SKM-1 (cell line): ENCODE measurements around the gene GSTM3.
"Not testable (repeated sequence)": the region's sequence is repeated elsewhere in the genome, so short reads cannot be mapped to it uniquely, and the experiment has no call there.

Source experiments
- DNase-seq: peaks from one replicate; lab custom pipeline; 2025; ENCODE audit not compliant: unreplicated experiment; lab: John Stamatoyannopoulos, UW

Gene GSTM3

DNA sequence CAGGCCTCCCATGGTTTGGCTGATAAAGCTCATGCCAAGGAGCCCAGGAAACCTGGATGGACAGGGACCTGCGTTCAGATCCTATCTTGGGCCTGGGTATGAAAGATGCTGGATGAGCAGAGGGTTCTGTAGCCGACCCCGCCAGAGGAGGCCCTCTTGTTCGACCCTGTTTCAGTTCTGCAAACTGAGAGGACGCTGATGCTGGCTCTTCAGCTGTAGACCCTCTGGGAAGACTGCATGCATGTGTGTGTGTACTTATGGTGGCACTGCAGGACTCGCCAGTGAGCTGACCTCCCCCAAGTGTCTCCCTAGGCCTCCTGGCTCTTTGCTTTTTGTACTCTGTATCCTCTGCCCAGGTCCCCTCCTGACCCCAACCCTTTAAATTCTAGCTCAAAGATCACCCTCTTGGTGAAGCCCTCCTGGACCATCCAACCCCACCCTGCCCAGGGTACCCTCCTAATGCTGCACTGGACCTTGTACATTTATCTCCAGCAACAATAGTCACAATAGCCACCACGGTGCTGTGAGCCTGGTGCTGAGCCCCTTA is 21.3 kb upstream of the GSTM3 start:
- no peak for DNase-seq

DNA sequence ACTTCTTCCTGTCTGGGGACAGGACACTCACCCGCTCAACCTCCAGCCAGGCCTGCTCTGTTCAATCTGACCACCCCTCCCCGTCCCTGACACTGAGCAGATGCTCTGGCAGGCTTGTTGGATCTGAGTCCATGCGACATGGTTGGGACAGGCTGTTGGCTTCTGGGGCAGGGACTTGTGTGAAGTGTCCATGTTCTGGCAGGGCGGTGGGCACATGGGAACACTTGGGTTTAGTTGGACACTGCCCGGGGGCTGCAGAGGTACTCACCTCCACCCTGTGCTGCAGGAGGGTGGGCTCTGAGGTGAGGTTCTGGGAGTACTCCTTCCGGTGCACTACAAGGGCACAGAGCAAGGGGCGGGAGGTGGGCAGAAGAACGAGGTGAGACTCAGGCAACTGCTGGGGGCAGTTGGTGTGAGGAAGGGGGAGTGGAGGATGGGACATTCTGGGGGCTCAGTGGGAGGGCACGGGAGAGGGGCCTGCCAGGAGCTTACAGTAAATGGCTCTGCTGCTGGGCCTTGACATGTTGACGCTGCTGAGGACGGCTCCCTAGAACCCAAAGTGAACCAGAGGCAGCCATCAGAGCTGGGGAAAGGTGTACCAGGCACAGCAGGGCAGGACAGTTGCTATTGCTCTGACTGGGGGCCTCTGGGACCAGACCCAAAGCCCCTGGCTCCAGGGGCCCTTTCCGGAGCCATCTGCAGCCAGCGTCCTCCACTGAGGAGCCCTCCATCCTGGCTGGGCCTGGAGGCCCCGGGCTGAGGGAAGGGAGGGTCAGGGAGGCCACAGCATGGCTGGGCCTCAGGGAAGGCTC is 20.6 kb upstream of the GSTM3 start:
- DNase-seq, result no peak

DNA sequence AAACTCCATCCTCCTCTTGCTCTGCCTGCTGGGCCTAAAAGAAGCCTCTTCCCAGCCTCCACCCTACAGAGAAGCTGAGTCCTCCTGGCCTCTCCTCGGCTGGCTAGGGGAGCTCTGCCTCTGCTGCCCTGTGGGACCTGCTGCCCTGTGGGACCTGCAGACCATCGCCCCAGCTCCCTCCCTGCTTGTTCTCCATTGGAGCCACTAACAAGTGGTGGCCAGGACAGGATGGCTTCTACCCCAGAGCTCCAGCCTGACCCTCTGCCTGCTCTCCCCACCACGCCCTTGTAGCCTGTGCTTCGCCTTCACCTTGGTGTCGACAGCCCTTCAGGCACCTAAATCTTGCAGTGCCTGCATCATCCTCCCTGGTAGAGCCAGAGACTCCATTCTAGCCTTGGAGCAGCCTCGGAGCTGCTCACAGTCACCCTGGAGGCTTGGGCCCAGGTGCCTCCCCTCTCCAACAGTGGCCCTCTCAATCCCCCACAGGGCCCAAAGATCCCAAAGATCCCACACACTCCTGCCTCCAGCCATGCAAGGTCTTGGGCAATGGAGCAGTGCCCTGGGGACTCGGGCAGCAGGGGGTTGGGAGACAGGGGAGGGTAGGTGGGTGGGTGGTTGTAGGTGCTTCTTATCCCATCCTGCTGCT is 19.9 kb upstream of the GSTM3 start:
- DNase-seq, result no peak

DNA sequence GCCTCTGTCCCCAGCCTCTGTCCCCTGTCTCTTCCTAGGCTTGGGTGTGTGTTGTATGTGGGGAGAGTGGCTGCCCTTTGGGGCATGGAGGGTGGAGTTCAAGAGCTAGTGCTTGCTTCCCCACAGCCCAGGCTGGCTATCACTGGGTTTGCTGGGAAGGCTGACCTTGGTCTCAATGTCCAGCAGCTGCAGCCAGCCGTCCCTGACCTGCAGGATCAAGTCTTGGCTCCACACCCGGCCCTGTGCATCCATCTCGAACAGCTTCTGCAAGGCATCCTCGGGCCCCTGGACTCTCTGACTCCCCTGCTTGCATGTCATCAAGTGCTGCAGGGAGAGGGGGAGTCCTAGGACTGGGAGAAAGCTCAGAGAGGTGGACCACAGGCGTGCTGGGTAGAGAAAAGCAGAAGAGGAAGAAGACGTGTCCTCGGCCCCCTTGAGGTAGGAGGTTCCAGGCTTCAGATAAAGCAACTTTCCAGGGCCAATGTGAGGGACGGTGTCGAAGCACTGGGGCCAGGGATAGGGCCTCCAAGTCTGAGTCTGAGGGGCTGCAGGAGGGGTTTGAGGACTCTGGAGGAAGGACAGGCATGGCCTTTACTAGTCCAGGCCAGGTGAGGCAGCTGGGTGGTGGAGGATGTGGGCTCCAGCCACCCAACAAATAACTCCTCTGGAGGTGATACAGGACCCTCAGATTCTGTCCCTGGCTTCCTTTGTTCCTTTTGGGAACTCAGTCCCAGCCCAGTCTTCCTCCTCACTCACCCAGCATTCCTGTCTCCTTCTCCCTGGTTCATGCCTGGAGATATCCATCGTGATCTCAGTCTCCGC is 18.9 kb upstream of the GSTM3 start:
- peak; percentile 37 for DNase-seq

DNA sequence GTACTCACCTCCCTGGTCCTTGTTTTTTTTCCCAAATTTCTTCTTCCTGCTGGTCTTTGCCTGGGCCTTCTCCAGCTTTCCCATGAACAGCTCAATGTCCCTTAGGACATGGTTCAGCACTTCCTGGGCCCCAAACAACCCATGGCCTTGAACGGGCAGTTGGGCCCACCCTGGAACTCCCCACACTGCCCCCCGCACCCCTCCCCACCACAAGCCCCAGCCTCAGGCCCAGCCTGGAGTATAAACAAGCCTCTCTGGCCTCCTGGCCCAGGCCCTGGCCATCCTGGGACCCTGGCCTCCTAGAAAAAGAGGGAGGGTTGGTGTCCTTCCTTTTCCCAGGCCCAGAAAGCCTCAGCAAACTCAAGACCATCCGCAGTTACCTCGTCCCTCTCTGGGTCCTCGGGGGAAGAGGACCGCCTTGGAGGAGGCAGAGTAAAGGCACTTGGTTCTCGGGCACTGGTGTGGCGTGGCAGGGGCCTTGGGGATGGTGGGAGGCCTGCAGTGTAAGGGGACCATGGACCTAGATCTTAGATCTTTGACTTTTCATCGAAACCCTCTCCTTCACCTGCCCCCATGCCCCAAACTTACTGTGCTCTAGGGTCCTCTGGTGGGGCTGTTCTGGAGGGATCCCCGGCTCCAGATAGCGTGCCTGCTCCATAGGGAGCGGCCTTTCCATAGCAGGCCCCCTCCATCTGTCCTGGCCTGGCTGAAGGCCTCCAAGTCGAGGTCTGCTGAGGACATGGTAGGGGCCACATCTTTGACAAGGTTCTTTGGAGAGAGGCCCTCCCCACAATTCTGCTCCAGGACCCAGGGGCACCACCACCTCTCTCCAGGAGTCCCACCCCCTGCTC is 17.3 kb upstream of the GSTM3 start:
- DNase-seq, result no peak

DNA sequence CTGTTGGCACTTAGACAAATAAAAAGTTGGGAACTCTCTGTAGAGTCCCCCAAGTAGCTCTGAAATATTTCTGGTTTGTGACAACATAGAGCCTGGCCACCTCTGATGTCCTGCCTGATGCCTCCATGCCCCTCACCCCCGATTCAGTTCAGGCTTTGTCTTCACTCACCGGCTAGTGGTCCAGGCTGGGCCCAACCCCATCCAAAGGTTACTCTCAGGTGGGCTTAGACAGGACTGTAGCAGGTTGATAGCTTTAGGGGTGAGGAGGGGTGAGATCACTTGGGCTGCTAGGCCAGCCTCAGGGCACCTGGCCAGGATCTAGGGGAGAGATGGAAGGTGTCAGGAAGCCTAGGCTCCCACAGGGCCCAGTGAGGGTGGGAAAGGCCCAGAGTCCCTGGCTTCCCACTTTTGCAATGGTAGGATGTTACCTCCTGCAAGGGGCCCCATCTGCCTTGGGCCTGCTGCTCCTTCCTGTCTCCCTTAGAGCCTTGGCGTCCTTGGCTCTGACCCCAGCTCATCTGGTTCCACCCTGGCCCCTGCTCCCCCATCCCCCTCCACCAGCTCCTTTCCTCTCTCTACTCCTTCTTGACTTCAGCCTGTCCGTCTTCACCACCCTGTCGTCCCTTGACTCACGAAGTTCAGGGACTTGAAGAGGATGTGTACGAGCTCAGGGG is 16.1 kb upstream of the GSTM3 start:
- no peak for DNase-seq

DNA sequence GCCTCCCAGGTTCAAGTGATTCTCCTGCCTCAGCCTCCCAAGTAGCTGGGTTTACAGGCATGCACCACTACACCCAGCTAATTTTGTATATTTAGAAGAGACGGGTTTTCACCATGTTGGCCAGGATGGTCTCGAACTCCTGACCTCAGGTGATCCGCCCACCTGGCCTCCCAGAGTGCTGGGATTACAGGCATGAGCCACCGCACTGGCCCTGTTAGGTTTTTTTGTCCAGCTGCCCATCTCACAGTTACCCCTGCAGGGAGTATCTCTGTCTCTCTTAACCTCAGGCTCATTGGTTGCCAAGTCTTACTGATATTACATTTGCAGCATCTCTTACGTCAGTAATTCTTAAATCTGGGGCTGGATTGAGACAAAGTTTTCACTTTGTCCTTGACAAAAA is 15.5 kb upstream of the GSTM3 start:
- DNase-seq, result not testable (repeated sequence)

DNA sequence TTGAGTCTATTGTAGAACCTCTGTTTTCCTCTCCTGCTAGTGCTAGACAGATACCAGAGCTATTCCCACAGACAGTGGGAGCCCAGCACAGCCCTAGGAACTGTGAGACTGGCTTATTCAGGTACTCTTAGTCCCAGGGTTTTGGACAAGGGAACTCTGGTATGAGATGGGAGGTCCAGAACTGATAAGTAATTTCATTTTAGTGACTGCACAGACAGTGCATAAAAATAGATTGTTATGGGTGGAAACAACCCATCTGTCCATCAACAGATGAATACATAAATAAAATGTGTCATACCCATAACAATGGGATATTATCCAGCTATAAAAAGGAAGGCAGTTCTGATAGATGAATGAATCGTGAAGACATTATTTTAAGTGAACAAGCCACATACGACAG is 13.9 kb upstream of the GSTM3 start:
- DNase-seq, result no peak

DNA sequence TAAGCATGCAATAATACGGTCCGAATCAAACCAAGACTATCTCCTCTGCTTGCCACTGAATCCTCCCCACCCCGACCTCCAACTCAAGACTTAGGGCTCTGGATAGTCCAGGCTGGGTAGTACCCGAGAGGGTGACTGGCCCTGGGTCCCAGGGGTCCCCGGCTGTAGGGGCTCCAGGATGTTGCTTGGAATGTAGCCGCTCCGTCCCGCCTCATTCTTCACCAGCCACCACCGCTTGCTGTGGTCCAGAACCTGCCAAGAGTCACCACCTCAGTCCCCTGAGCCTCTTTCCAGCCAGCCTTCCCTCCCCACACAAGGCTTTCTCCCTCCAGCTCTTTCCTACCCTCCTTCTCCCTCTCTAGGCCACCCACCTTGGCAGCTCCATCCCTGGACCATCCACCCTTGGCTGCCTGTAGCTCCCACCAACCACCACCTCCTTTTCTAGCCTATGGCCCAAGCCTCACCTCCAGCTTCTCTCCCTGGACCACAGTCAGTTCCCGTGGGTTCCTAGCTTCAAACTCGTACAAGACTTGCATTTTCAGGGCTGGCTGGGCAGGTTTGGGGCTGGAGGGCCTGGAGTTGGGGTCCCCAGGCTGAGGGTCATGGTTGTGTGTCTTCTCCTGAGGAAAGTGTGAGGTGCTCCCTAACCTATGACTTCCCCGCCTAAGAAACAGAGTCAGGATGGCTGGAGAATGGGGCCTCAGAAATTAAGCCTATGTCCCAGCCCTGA is 10.9 kb upstream of the GSTM3 start:
- no peak for DNase-seq

DNA sequence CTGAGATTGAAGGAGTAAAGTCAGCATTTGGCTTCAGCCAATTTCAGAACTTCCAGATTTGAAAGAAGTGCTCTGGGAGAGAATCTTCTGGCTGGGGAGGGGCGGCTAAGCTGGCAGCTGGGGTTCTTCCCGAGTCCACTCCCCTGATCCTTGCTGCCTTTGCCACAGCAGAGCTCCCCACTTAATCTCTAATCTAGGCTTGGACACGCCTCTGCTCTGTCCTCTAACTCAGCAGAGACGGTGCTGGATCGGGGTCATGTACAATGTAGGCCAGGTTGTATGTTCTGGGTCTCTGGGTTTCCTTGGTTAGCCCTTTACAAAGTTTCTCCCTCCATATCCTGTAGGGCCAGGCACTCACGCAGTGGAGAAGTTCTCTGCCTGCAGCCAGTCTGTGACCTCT is 10.1 kb upstream of the GSTM3 start:
- no peak for DNase-seq

DNA sequence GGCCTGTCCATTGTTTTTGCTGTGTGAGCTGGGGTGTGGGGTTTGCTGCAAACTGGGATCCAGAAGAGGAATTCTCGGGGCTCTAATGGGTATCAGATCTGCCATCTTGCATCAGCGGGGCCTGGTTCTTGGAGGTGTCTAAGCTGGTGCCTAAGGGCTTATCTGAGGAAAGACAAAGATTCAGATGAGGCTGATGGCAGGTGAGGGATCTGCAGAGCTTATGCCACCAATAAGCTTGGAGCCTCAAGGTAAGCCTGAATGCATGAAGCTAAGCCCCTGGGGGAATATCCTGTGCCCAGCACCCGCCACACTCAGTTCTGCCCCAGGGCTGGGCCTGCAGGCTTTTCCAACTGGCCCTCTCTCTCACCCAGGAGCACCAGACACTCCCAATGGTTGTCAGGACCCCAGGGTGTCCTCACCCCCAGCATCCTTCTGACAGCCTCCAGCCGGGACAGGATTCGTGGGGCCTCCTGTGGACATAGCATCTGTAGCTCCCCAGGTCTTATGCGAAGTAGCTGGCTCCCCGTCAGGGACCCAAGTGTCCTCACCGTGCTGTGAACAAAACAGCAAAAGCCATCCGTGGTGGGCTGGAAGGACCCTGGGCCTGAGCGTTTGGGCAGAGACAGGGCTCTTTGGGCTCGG is 9.5 kb upstream of the GSTM3 start:
- DNase-seq, result no peak

DNA sequence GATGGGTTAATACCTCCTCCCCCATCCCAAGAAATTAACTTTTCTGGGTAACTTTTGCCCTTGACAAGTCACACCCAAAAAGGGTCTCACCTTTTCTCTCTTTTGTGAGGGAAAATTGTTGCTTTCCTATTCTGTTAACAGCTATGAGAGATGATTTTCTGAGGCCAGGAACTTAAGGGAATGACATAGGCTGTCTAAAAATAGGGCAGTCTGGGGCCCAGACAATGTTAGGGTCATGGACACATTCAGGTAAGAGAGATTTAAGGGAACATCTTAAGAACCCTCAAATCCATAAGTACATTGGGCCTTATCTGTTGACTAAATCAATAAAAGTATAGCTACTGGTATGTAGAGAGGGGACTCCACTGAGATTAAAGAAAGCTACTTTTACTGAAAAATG is 8.4 kb upstream of the GSTM3 start:
- no peak for DNase-seq

DNA sequence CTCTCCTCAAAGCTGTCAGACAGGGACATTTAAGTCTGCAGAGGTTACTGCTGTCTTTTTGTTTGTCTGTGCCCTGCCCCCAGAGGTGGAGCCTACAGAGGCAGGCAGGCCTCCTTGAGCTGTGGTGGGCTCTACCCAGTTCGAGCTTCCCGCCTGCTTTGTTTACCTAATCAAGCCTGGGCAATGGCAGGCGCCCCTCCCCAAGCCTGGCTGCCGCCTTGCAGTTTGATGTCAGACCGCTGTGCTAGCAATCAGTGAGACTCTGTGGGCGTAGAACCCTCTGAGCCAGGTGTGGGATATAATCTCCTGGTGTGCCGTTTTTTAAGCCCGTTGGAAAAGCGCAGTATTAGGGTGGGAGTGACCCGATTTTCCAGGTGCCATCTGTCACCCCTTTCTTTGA is 7.5 kb upstream of the GSTM3 start:
- DNase-seq, result not testable (repeated sequence)

DNA sequence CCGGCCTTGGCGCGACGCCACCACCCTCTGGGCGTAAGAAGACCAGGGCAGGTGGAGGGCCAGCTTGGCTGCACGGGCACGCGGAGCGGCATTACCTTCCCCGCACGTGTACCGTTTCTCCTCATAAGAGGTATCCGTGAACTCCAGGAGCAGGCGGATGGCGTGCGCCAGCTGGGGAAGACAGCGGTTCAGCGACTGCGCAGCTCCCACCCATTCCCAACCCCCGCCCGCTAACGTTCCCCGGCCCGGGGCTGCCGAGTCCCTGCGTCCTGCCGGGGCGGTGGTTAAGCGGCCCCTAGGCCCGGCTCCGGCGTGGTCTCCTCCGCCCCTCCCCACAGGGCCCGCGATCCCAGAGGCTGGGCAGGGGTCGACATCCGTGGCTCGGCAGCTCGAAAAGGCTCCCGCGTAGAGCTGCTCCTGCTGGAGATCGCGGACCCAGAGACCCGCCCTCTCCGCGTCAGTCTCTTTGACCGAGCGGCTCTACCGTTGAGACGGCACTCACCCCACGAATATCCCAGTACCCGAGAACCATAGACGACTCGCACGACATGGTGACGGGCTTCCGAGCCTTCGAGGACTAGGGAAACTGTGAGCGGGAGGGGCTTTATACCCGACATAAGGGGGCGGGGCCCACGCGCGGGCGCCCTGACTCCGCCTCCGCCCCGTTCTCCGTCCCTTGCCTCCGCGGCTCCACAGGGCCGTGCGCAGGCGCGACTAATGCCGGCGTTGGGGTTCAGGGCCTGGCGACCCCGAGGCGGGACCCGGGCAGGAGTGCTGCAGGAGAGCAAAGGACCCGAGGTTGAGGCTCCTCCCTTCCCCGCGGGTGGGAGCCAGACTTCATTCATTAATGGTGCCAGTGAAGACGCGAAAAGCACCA is 862 bp downstream of the GSTM3 start:
- peak; percentile 36 for DNase-seq

DNA sequence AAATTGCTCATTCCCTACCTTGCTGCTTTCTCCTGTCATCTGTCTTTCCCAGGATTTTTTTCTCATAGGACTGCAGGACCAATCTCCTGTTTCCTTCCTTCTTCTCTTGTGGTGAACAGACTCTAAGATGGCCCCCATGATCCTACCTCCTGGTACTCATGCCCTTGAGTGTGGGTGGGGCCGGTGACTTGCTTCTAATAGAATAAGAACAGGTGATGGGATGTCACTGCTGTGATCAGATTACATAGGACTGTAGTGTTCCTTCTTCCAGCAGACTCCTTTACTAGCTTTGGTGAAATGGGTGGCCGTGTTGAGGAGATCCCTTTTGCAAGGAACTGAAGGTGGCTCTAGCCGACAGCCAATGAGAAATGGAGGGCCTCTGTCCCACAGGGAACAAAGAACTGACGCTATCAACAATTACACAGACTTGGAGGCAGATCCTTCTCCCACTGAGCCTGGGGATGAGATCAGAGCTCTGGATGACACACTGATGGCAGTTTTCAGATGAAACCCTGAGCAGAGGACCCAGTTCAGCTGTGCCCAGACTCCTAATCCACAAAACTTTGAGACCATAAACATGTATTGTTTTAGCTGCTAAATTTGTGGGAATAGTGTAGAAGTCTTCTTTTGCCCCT is 7.5 kb downstream of the GSTM3 start:
- DNase-seq, result no peak

DNA sequence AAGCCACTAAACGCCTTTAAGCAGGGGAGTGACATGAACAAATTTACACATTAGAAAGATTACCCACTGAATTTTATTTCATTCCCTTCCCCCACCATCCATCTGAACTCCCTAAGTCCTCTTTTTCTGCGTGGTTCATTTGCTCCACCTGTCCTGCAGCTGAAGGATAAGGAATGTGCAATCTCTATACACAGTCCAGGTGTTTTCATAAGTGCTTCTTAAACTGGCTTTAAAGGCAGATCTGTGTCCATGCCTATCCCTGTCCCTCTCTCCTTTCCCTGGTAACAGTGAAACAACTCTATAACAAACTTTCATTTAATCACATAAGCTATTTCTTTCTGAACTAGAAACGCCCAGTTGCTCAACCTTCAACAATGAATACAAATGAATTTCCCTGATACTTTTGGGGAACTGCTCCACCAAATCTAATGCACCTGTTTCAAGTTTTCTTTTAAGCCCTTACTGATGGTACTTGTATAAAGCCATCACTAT is 8.4 kb downstream of the GSTM3 start:
- no peak for DNase-seq

DNA sequence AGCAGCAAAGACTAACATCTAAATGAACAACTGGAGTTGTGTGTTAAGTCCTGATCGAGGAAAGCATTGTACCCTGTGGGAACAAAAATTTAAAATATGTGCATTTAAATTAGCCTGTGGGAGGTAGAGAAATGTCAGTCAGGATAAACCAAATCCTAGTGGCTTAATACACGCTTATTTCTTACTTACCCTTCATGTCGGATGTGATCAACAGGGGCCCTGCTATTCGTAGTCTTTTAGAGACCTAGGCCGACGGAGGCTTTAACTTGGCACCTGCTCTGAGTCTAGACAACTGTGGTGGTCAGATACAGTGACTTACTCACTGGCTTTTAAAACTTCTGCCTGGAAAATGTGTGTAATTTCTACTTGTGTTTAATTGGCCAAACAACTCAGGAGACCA is 10.2 kb downstream of the GSTM3 start:
- DNase-seq, result no peak
